Measurements from ENCODE around the gene NFKBIZ. TPM values are rescaled to one million over a fixed set of nuclear protein-coding genes. Genes with fewer than 3 reads are reported as not detected.
"Not testable (repeated sequence)": the region's sequence is repeated elsewhere in the genome, so short reads cannot be mapped to it uniquely, and the experiment has no call there.

NFKBIZ gene
- total RNA-seq, 4 donors from 2014 or later = 37.5 to 132 (median 56.9) TPM

DNA sequence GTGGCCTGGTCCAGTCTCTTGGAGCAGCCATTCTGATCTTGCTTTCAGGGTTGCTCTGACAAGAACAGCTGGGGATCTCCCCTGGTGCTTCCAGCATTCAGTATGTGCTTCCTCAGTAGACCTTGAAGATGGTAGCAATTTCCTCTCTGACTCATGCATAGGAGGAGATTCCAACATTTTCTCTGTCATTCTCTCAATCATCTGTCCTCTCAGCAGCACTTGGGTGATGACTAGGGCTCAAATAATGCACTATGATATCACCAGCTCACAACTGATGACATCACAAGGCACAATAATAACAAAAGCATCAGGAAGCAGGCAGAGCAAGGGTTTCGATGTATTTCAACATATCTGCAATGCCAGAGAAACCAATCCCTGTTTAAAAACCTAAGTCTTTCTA lies 52.7 kb downstream of the NFKBIZ start:
- no peaks in the 10 kb centered on the region for H3K27me3 ChIP-seq
- H3K4me1 ChIP-seq = no peaks in the 10 kb centered on the region
- no peak for TF ChIP-seq POLR2A (IDR thresholded peaks at IDR 0.05)
- TF ChIP-seq, protein P1, sequence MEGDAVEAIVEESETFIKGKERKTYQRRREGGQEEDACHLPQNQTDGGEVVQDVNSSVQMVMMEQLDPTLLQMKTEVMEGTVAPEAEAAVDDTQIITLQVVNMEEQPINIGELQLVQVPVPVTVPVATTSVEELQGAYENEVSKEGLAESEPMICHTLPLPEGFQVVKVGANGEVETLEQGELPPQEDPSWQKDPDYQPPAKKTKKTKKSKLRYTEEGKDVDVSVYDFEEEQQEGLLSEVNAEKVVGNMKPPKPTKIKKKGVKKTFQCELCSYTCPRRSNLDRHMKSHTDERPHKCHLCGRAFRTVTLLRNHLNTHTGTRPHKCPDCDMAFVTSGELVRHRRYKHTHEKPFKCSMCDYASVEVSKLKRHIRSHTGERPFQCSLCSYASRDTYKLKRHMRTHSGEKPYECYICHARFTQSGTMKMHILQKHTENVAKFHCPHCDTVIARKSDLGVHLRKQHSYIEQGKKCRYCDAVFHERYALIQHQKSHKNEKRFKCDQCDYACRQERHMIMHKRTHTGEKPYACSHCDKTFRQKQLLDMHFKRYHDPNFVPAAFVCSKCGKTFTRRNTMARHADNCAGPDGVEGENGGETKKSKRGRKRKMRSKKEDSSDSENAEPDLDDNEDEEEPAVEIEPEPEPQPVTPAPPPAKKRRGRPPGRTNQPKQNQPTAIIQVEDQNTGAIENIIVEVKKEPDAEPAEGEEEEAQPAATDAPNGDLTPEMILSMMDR (IDR thresholded peaks at IDR 0.05) = no peak
- DNase-seq = no peak
- no peak overlapping the region for H3K27ac ChIP-seq
- 90 to 92% methylated on average over 1 of the region's 1 CpG for WGBS, 2 donors
- H3K9me3 ChIP-seq = no peaks in the 10 kb centered on the region
- H3K36me3 ChIP-seq = no peaks in the 10 kb centered on the region
- intact Hi-C loops (cut with DNase I) = no loop called here
- H3K4me3 ChIP-seq (replicated peaks in 1 of 3) = no peak overlapping the region

DNA sequence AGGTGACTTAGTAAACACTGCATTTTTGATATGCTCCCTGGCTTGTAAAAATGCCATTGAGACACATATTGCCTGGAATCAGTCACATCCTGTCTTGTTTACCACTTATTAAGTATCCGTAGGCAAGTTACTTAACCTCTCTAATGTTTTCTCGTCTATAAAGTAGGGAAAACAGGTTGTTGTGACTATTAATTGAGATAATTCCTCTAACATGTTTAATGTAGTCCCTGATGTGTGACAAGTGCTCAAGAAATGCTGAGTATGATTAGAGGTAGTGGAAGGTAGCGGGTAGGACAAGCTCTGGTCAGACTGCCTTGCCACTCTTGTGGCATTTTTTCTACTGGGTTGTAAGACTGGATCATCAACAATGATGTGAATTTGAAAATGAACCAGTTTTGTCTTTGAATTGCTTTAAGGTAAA lies 54.1 kb downstream of the NFKBIZ start:
- 83 to 88% methylated on average over 3 of the region's 3 CpGs for WGBS, 2 donors
- no peak for DNase-seq
- H3K27ac ChIP-seq = no peak overlapping the region
- intact Hi-C loops (cut with DNase I) = no loop called here
- no peaks in the 10 kb centered on the region for H3K27me3 ChIP-seq
- TF ChIP-seq, protein P1 (IDR thresholded peaks at IDR 0.05) = no peak
- TF ChIP-seq POLR2A (IDR thresholded peaks at IDR 0.05) = no peak
- H3K4me3 ChIP-seq (replicated peaks in 1 of 3) = no peak overlapping the region
- H3K4me1 ChIP-seq = no peaks in the 10 kb centered on the region
- no peaks in the 10 kb centered on the region for H3K36me3 ChIP-seq
- H3K9me3 ChIP-seq = no peaks in the 10 kb centered on the region

DNA sequence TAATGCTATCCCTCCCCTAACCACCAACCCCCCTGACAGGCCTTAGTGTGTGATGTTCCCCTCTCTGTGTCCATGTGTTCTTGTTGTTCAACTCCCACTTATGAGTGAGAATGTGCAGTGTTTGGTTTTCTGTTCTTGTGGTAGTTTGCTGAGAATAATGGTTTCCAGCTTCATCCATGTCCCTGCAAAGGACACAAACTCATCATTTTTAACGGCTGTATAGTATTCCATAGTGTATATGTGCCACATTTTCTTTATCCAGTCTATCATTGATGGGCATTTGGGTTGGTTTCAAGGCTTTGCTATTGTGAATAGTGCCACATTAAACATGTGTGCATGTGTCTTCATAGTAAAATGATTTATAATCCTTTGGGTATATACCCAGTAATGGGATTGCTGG lies 56.3 kb downstream of the NFKBIZ start:
- H3K36me3 ChIP-seq; H3K27me3 ChIP-seq; H3K4me1 ChIP-seq; intact Hi-C loops (cut with DNase I); H3K4me3 ChIP-seq (replicated peaks in 1 of 3); DNase-seq; H3K9me3 ChIP-seq; H3K27ac ChIP-seq: not testable (repeated sequence)
- 84 to 92% methylated on average over 1 of the region's 1 CpG for WGBS, 2 donors

Other genes starting within 250 kb of the NFKBIZ start
- 10 to 100 TPM; 28.0 to 43.6 (median 35.9) TPM for gene ZBTB11, start 172.4 kb upstream of the NFKBIZ start, total RNA-seq
- gene RPL24, start 162.8 kb upstream of the NFKBIZ start, total RNA-seq = 1,000 to 10,000 TPM in 3 of 4 donors, 100 to 1,000 TPM in 1; 958 to 1,885 (median 1,354) TPM
- 10 to 100 TPM in 1 of 4 donors, 1 to 10 TPM in 3; 7.3 to 13.3 (median 8.2) TPM for gene CEP97, start 124.9 kb upstream of the NFKBIZ start, total RNA-seq
- 10 to 100 TPM; 10.5 to 18.9 (median 13.2) TPM for gene NXPE3, start 70.3 kb upstream of the NFKBIZ start, total RNA-seq

All from thyroid gland (tissue), 4 donors.